Fibroblast of peridontal ligament (primary cell): ENCODE measurements around the gene CACNA2D4.
"Not testable (repeated sequence)": the region's sequence is repeated elsewhere in the genome, so short reads cannot be mapped to it uniquely, and the experiment has no call there.

Experiments used
- DNase-seq: peaks from one replicate; pipeline ENCODE4 v3.0.0-alpha.2; 2010; ENCODE audit errors: extremely low read depth

Gene CACNA2D4

GRCh38 chr12:1832801-1833595 is 85.5 kb downstream of the CACNA2D4 start:
- DNase-seq: no peak

- DNase-seq: peak; percentile 48
Observed at GRCh38 chr12:1830981-1831963, 87.2 kb downstream of the CACNA2D4 start.

DNA sequence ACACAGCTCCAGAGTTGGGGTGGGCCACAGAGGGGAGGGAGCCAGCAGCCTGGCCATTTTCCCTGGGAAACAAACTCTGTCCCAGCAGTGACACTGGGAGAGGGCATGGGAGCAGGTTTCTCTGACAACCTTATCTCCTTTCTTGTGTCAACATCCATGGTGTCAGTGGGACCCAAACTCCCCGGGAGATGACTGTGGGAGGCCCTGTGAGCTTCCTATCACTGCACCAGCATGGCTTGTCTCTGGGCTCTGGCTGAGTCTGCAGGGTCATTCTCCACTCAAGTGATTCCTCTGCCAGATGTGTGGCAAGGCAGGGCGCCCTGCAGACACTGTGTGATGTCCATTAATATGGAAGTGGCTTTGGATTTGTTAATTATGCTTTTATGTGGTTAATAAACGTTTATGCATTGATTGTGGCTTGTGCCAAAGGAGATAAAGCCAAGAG is 88.0 kb downstream of the CACNA2D4 start:
- DNase-seq: no peak

DNA sequence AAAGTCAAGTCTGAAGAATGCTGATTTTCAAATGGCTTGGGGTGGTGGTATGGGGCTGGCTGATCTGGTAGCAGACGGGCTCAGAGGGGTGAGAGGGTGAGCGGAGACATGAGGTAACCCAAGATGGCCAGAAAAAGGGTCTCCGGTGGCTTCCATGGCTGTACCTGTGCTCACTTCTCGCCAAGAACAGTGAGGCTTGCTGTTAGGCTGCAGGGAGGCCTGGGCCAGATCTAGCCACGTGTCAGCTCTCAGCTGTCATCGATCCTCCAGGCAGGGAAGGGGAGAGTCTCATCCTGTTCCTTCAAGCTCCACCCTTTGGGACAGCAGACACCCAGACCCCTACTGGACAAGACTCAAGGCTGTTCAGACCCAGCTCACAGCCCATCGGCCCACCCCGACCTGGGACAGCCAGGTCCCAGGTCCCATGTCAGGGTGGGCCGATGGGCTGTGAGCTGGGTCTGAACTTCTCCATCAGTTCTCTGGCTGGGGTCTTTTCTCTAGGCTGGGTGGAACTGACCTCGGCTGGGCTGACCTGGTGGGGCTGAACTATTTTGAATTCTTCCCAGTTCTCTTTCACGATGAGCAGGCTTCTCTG is 89.0 kb downstream of the CACNA2D4 start:
- no peak for DNase-seq

DNA sequence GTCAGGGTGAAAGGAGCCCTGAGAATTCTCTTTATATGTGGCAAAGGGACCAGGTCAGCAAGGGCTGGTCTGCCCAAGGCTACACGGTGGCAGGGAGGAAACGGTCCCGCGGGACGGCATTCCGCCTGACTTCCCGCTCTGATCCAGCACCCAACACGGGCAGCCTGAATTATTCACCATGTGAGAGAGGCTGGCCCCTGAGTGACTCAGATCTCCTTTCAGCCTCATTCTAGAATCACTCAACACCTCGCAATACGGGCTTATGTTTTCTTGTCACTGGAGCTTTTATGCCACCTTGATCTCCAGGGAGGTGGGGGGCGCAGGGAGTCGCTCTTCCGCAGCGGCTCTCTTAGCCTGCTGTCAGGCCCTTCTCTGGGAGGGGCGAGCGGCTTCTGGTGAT is 89.6 kb downstream of the CACNA2D4 start:
- no peak for DNase-seq

GRCh38 chr12:1827826-1828805 is 90.3 kb downstream of the CACNA2D4 start:
- DNase-seq: no peak

GRCh38 chr12:1826867-1827705 is 91.4 kb downstream of the CACNA2D4 start:
- DNase-seq: no peak

DNA sequence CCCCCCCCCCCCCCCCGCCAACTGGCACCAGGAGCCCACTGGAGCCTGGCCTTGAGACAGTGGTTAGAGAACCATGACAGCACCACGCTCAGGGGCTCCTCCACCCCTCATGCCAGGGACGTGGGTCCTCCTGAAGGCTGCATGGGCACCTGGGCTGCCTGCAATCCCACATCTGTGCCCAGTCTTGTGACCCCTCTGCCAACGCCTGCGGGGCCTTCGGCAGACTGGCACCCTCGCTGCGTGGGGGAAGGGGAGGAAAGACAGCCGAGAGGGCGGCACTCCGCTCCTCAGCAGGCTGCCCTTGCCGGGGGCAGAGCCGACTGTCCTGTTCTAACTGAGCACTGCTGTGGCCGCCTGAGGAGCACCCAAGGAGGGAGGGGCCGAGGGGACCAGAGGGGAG is 92.1 kb downstream of the CACNA2D4 start:
- DNase-seq: no peak

DNA sequence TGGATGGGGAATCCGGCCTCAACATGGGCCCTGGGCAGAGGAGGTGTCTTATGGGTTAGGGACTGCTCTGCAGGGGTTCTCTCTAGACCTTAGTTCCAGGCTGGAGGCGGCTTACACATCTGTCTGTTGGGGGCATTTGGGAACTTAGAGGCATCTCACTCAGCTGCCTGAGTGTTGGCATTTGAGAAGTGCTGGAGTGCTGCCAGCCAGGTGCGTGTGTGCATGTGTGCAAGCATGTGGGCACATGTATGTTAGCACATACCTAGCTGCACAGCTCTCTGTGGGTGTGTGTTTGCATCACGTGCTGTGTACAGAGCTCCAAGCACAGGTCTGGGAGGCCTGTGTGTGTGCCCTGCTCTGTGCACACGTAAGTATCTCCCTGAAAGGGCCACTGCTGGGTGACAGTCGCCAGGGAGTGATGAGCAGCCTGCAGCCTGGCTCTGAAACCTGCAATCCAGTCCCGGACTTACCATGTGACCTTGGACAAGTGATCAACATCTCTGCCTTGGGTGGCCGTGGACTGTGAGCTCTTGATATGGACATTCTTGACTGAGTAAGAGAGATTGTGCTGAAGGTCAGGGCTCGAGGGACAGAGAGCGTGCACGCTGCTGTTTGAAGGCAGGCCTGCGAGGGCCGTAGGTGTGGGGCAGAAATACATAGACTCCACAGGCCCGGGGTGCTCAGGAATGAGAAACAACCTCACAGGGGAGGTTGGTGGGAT is 92.9 kb downstream of the CACNA2D4 start:
- DNase-seq: no peak

DNA sequence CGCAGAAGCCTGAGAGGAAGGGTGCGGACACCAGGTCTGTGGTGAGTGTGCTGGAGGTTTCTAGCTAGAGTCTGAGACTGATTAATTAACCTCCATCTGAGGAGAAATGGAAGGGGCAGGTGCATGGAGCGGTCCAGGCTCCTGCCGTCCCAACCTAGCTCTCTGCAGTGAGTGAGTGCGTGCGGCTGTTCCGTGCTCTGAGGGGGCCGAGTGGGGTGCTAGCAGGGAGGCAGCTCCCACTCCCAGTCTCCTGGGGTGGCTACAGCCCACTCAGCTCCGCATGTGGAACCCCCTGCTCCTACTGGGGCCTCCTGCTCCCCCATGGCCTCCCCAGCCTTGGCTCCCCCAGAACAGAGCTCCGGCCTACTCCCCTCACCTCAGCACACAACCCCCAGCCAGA is 95.2 kb downstream of the CACNA2D4 start:
- DNase-seq: no peak

DNA sequence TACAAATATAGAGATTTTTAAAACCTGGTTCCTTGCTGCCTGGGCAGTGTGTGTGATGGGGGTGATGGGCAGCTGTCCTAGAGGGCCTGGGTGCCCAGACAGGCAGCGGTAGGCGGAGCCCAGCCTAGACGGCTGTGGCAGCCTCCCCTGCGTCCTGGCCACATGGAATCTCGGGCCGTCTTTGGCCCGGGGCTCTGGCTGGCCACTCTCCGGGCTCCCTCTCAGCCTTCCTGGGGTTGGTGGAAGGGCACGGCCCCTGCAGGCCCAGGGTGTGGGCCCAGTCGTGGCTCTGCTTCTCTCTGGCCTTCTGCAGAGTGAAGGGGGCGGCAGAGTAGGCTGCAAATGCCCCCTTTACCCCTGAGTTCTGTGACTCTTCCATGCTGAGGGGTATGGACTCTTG is 95.8 kb downstream of the CACNA2D4 start:
- DNase-seq: no peak

DNA sequence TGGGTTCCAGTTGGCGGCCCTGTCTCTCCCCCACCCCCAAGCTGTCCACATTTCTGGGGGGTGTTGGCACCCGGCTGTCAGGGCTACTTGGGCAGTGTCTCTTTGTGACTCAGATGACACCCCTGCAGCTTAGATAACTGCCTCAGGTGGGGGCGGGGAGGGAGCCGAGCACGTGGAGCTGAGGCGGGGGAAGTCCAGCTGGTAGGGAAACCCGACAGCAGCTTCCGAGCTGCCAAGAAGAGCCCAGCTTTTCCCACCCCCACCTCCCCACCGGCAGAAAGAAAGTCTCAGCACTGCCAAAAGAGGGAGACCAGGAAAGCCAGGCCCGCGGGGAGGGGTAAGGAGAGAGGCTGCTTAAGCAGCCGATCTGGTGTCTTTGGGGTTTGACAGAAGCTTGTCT is 96.6 kb downstream of the CACNA2D4 start:
- DNase-seq: no peak

- DNase-seq: no peak
Observed at GRCh38 chr12:1820896-1821291, 97.6 kb downstream of the CACNA2D4 start.

GRCh38 chr12:1820191-1820895 is 98.1 kb downstream of the CACNA2D4 start, which contains the start of gene LRTM2:
TSS of gene LRTM2 (plus strand) at chr12:1820565. CDS start at chr12:1828149, 7,584 bp downstream.
- no peak for DNase-seq

DNA sequence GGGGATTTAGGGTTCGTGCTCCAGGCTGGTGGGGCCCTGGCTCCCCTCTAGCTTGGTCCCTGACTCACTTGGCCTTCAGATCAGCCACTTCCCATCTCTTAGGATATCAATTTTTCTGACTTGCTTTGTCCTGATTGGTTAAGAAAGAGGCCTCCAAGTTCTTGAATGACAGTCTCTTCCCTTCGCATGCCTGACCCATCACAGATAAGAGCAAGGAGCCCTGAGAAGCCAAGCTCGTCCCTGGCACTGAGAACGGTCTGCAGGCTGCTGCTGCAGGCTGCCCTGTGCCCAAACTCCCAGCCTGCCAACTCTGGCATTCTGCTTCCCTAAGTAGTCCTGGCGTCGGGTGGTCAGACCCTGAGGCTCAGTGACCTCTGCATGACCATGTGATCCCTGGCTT is 98.9 kb downstream of the CACNA2D4 start:
- no peak for DNase-seq

DNA sequence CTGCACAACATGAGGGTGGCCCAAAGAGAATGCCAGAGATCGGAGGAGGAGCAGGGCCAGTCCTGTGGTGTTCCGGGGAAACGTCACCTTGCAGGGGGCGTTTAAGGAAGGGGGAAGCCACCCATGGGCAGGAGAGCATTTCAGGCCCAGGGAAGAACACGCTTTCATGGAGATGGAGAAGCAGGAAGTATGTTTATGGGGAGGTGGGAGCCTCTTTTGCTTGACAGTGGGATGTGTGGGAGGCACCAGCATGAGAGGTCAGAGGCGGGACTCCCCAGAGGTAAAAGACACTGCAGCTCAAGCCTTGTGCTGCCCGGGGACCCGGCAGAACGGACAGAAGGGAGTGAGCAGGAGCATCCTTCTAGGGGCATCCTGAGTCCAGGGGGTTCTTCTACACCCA is 99.4 kb downstream of the CACNA2D4 start:
- DNase-seq: no peak

DNA sequence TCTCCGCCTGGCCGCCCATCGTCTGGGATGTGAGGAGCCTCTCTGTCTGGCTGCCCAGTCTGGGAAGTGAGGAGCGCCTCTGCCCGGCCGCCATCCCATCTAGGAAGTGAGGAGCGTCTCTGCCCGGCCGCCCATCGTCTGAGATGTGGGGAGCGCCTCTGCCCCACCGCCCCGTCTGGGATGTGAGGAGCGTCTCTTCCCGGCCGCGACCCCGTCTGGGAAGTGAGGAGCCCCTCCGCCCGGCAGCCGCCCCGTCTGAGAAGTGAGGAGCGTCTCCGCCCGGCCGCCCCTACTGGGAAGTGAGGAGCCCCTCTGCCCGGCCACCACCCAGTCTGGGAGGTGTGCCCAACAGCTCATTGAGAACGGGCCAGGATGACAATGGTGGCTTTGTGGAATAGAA is 100.5 kb downstream of the CACNA2D4 start:
- DNase-seq: not testable (repeated sequence)

GRCh38 chr12:1816730-1817348 is 101.6 kb downstream of the CACNA2D4 start:
- DNase-seq: no peak
